HEK293 (cell line): ENCODE measurements around the gene TRUB1.

Source experiments
- CTCF ChIA-PET: fragments of 350-600 bp; formaldehyde crosslinking; extraction: SDS; loops from one replicate; lab custom pipeline; 2021; ENCODE audit warnings: antibody characterized with exemption; lab: Yijun Ruan, JAX
- POLR2A ChIA-PET: fragments of 300-600 bp; formaldehyde crosslinking; extraction: SDS; loops from one replicate; lab custom pipeline; 2020; ENCODE audit warnings: antibody characterized with exemption, inconsistent platforms; lab: Yijun Ruan, JAX
- H3K27ac ChIP-seq: fragments of 200-500 bp; sonication (Bioruptor generic); 2 replicates; pipeline ENCODE4 v1.5.1; 2014; ENCODE audit warnings: low read depth, low read length, control low read depth, inconsistent platforms; ENCODE audit errors: extremely low read depth
- H3K36me3 ChIP-seq, 2 experiments: fragments of 200-500 bp in 1 of 2; sonication (Bioruptor generic) in 1 of 2; 1 replicate in 1 of 2; 2 replicates in 1 of 2; pipeline ENCODE4 v1.5.1; 2014 to 2017; ENCODE audit warnings: inconsistent platforms in 2 of 2, low read length in 2 of 2; ENCODE audit not compliant: control insufficient read depth in 2 of 2, insufficient read depth in 1 of 2
- H3K4me1 ChIP-seq: fragments of 200-500 bp; sonication (Bioruptor generic); 2 replicates; pipeline ENCODE4 v1.5.1; 2014; ENCODE audit warnings: mild to moderate bottlenecking, low read length, inconsistent platforms; ENCODE audit not compliant: control insufficient read depth, insufficient read depth
- H3K4me3 ChIP-seq: 2 replicates; pipeline ENCODE4 v1.5.1; 2011; ENCODE audit warnings: low read depth, mild to moderate bottlenecking, control low read depth, low read length, moderate library complexity
- H3K9me3 ChIP-seq: fragments of 200-500 bp; sonication (Bioruptor generic); 2 replicates; pipeline ENCODE4 v1.5.1; 2014; ENCODE audit warnings: low read depth, low read length, inconsistent platforms; ENCODE audit not compliant: control insufficient read depth, insufficient read depth
- ZBTB20 ChIP-seq: fragments of 450-650 bp; formaldehyde crosslinking; IDR thresholded peaks from 2 replicates; pipeline ENCODE4 v1.5.1; 2016; ENCODE audit warnings: missing biosample characterization, missing genetic modification characterization
- ZNF146 ChIP-seq: fragments of 450-650 bp; formaldehyde crosslinking; IDR thresholded peaks from 2 replicates; pipeline ENCODE4 v1.5.1; 2016; ENCODE audit warnings: missing biosample characterization, missing genetic modification characterization
- ZNF23 ChIP-seq: fragments of 450-650 bp; formaldehyde crosslinking; IDR thresholded peaks from 2 replicates; pipeline ENCODE4 v1.5.1; 2016; ENCODE audit warnings: missing biosample characterization, missing genetic modification characterization, borderline replicate concordance
- ZNF239 ChIP-seq: fragments of 450-650 bp; formaldehyde crosslinking; IDR thresholded peaks from 2 replicates; pipeline ENCODE4 v1.5.1; 2016; ENCODE audit warnings: missing biosample characterization, missing genetic modification characterization
- ZNF366 ChIP-seq: fragments of 450-650 bp; formaldehyde crosslinking; conservative IDR thresholded peaks from 2 replicates; pipeline ENCODE4 v1.5.1; 2016; ENCODE audit warnings: missing biosample characterization, missing genetic modification characterization
- ZNF37A ChIP-seq: fragments of 450-650 bp; IDR thresholded peaks from 2 replicates; pipeline ENCODE4 v1.5.1; 2018; ENCODE audit warnings: missing biosample characterization, missing genetic modification characterization
- ZNF548 ChIP-seq: fragments of 450-650 bp; formaldehyde crosslinking; IDR thresholded peaks from 2 replicates; pipeline ENCODE4 v1.5.1; 2016; ENCODE audit warnings: missing biosample characterization, missing genetic modification characterization
- ZNF549 ChIP-seq: fragments of 450-650 bp; IDR thresholded peaks from 2 replicates; pipeline ENCODE4 v1.5.1; 2018; ENCODE audit warnings: missing biosample characterization, missing genetic modification characterization, mild to moderate bottlenecking, inconsistent platforms, moderate library complexity
- ZNF600 ChIP-seq: fragments of 450-650 bp; formaldehyde crosslinking; IDR thresholded peaks from 2 replicates; pipeline ENCODE4 v1.5.1; 2016; ENCODE audit warnings: missing biosample characterization, missing genetic modification characterization
- ZNF660 ChIP-seq: fragments of 450-650 bp; IDR thresholded peaks from 2 replicates; pipeline ENCODE4 v1.5.1; 2018; ENCODE audit warnings: missing biosample characterization, mild to moderate bottlenecking, missing genetic modification characterization
- ZNF701 ChIP-seq: fragments of 450-650 bp; formaldehyde crosslinking; IDR thresholded peaks from 2 replicates; pipeline ENCODE4 v1.5.1; 2016; ENCODE audit warnings: missing biosample characterization, missing genetic modification characterization
- ZNF843 ChIP-seq: fragments of 450-650 bp; formaldehyde crosslinking; IDR thresholded peaks from 2 replicates; pipeline ENCODE4 v1.5.1; 2016; ENCODE audit warnings: missing biosample characterization, missing genetic modification characterization
- TF ChIP-seq, protein P1 (sequence below): fragments of 450-650 bp; IDR thresholded peaks from 2 replicates; pipeline ENCODE4 v1.5.1; 2018; ENCODE audit warnings: missing biosample characterization, missing genetic modification characterization
- TF ChIP-seq, protein P2 (sequence below): fragments of 450-650 bp; formaldehyde crosslinking; IDR thresholded peaks from 2 replicates; pipeline ENCODE4 v1.5.1; 2016; ENCODE audit warnings: missing biosample characterization, missing genetic modification characterization
- TF ChIP-seq, protein P3 (sequence below): fragments of 450-650 bp; formaldehyde crosslinking; IDR thresholded peaks from 2 replicates; pipeline ENCODE4 v1.5.1; 2017; ENCODE audit warnings: missing biosample characterization, missing genetic modification characterization
- TF ChIP-seq, protein P4 (sequence below): fragments of 450-650 bp; formaldehyde crosslinking; IDR thresholded peaks from 2 replicates; pipeline ENCODE4 v1.5.1; 2016; ENCODE audit warnings: missing biosample characterization, missing genetic modification characterization
- TF ChIP-seq, protein P5 (sequence below): fragments of 450-650 bp; formaldehyde crosslinking; IDR thresholded peaks from 2 replicates; pipeline ENCODE4 v1.5.1; 2016; ENCODE audit warnings: missing biosample characterization, missing genetic modification characterization
- TF ChIP-seq, protein P6 (sequence below): fragments of 450-650 bp; formaldehyde crosslinking; IDR thresholded peaks from 2 replicates; pipeline ENCODE4 v1.5.1; 2017; ENCODE audit warnings: missing biosample characterization, missing genetic modification characterization

The TRUB1 gene

DNA sequence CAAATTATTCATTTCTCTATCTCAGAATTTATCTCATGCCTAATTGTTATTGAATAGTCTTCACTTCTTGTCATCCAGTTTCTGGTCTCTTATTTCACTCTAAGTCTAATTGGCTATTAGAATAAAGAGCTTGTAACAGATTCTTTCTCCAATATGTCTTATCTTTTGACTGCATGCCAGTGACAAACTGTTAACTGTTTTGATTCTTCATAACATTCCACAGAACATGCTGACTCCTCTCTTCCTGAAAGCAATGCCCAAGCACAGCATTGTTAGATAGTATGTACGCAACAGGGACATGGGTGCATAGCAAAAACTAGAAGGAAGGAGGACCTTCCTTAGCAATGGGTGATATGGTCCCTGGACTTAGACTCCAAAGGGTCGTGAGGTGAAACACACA, 65.4 kb downstream of the TRUB1 start:
- Histone ChIP-seq H3K4me3 (no peak overlapping the region), H3K4me1 (no peaks in the 10 kb centered on the region), H3K36me3 (no peaks in the 10 kb centered on the region), H3K27ac (no peak overlapping the region), H3K9me3 (no peaks in the 10 kb centered on the region)
- TF ChIP-seq ZNF239 (no peak), ZNF549 (tag by site-specific recombination) (no peak), ZNF548 (no peak)
- TF ChIP-seq, protein P1, sequence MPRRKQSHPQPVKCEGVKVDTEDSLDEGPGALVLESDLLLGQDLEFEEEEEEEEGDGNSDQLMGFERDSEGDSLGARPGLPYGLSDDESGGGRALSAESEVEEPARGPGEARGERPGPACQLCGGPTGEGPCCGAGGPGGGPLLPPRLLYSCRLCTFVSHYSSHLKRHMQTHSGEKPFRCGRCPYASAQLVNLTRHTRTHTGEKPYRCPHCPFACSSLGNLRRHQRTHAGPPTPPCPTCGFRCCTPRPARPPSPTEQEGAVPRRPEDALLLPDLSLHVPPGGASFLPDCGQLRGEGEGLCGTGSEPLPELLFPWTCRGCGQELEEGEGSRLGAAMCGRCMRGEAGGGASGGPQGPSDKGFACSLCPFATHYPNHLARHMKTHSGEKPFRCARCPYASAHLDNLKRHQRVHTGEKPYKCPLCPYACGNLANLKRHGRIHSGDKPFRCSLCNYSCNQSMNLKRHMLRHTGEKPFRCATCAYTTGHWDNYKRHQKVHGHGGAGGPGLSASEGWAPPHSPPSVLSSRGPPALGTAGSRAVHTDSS (tag by site-specific recombination): no peak
- POLR2A ChIA-PET: interaction anchor here (1.5 kb wide), 1 partner anchor 65 kb away, joined by 3 read pairs; the partner anchor contains the start of gene TRUB1
- CTCF ChIA-PET: interaction anchor here (0.6 to 0.7 kb wide), 2 partner anchors 15 to 1300 kb away, joined by 3 to 4 read pairs; no protein-coding TSS in a partner anchor

DNA sequence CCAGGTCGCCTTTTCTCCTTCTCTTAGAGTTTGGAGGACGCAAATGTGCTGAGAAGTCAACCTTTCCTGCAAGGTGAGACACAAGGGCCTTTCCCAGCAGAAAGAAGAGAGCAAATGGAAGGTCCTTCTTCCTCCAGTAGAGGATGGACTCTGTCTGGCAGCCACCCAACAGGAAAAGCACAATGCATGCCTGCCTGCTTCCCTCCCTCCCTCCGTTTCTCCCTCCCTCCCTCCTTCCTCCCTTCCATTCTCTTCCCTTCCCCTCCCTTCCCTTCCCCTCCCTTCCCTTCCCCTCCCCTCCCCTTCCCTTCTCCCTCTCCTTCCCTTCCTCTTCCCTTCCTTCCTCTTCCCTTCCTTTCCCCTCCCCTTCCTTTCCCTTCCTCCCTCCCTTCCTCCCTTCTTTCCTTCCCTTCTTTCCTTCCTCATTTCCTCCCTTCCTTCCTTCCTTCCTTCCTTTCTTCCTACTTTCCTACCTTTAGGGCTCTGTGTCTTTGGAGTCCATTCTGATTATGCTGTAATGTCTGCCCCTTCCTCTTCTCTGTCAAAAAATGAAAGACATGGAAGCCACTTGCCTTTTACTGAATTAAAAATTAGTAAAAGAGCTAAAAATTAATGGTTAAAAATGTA, 66.4 kb downstream of the TRUB1 start:
- ChIA-PET CTCF (interaction anchor here (0.6 kb wide), 1 partner anchor 16 kb away, joined by 4 read pairs; no protein-coding TSS in a partner anchor), POLR2A (no interaction called here)
- Histone ChIP-seq H3K9me3 (no peaks in the 10 kb centered on the region), H3K4me1 (no peaks in the 10 kb centered on the region), H3K36me3 (no peaks in the 10 kb centered on the region), H3K27ac (no peak overlapping the region), H3K4me3 (no peak overlapping the region)
- TF ChIP-seq ZNF37A: no peak
- TF ChIP-seq ZNF23: no peak
- peak; percentile 51; the same call in 1 of the 2 replicates for TF ChIP-seq ZNF366
- TF ChIP-seq ZNF660 (tag by site-specific recombination): no peak
- TF ChIP-seq ZNF701 (tag by site-specific recombination): no peak
- TF ChIP-seq, protein P2, sequence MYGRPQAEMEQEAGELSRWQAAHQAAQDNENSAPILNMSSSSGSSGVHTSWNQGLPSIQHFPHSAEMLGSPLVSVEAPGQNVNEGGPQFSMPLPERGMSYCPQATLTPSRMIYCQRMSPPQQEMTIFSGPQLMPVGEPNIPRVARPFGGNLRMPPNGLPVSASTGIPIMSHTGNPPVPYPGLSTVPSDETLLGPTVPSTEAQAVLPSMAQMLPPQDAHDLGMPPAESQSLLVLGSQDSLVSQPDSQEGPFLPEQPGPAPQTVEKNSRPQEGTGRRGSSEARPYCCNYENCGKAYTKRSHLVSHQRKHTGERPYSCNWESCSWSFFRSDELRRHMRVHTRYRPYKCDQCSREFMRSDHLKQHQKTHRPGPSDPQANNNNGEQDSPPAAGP (tag by site-specific recombination): 0 out of 2 replicates have a peak, but pooled peaks have one; percentile 36

DNA sequence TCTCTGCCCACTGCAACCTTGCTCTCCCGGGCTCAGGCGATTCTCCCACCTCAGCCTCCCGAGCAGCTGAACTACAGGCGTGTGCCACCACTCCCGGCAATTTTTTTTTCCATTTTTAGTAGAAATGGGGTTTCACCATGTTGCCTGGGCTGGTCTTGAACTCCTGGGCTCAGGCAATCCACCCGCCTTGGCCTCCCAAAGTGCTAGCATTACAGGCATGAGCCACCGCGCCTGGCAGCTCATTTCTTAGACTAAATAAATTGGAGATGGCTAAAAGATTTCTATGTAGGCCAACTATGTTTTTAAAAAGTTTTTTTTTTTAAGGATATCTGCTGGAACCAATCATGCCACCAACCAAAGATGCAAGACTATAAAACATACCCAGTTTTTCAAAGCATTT, 67.8 kb downstream of the TRUB1 start:
- ChIA-PET POLR2A (no interaction called here), CTCF (interaction anchor here (0.6 kb wide), 1 partner anchor 30 kb away, joined by 3 read pairs; no protein-coding TSS in a partner anchor)
- TF ChIP-seq ZNF600 (tag by site-specific recombination): no peak
- TF ChIP-seq ZBTB20 (tag by site-specific recombination): no peak
- TF ChIP-seq, protein P3, sequence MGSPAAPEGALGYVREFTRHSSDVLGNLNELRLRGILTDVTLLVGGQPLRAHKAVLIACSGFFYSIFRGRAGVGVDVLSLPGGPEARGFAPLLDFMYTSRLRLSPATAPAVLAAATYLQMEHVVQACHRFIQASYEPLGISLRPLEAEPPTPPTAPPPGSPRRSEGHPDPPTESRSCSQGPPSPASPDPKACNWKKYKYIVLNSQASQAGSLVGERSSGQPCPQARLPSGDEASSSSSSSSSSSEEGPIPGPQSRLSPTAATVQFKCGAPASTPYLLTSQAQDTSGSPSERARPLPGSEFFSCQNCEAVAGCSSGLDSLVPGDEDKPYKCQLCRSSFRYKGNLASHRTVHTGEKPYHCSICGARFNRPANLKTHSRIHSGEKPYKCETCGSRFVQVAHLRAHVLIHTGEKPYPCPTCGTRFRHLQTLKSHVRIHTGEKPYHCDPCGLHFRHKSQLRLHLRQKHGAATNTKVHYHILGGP (tag by site-specific recombination): no peak
- no peak for TF ChIP-seq ZNF843 (tag by site-specific recombination)
- TF ChIP-seq, protein P4, sequence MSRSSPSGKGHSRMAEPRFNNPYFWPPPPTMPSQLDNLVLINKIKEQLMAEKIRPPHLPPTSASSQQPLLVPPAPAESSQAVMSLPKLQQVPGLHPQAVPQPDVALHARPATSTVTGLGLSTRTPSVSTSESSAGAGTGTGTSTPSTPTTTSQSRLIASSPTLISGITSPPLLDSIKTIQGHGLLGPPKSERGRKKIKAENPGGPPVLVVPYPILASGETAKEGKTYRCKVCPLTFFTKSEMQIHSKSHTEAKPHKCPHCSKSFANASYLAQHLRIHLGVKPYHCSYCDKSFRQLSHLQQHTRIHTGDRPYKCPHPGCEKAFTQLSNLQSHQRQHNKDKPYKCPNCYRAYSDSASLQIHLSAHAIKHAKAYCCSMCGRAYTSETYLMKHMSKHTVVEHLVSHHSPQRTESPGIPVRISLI (tag by site-specific recombination): no peak
- TF ChIP-seq, protein P2 (tag by site-specific recombination): no peak
- TF ChIP-seq, protein P5, sequence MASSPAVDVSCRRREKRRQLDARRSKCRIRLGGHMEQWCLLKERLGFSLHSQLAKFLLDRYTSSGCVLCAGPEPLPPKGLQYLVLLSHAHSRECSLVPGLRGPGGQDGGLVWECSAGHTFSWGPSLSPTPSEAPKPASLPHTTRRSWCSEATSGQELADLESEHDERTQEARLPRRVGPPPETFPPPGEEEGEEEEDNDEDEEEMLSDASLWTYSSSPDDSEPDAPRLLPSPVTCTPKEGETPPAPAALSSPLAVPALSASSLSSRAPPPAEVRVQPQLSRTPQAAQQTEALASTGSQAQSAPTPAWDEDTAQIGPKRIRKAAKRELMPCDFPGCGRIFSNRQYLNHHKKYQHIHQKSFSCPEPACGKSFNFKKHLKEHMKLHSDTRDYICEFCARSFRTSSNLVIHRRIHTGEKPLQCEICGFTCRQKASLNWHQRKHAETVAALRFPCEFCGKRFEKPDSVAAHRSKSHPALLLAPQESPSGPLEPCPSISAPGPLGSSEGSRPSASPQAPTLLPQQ (tag by site-specific recombination): no peak
- no peak for TF ChIP-seq ZNF701 (tag by site-specific recombination)
- TF ChIP-seq, protein P6, sequence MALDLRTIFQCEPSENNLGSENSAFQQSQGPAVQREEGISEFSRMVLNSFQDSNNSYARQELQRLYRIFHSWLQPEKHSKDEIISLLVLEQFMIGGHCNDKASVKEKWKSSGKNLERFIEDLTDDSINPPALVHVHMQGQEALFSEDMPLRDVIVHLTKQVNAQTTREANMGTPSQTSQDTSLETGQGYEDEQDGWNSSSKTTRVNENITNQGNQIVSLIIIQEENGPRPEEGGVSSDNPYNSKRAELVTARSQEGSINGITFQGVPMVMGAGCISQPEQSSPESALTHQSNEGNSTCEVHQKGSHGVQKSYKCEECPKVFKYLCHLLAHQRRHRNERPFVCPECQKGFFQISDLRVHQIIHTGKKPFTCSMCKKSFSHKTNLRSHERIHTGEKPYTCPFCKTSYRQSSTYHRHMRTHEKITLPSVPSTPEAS: no peak
- TF ChIP-seq ZNF146 (tag by site-specific recombination): no peak
- Histone ChIP-seq H3K9me3 (no peaks in the 10 kb centered on the region), H3K4me3 (no peak overlapping the region), H3K36me3 (no peaks in the 10 kb centered on the region), H3K27ac (no peak overlapping the region), H3K4me1 (no peaks in the 10 kb centered on the region)
